ENCODE measurements around the gene TBX4.
"Not testable (repeated sequence)": the region's sequence is repeated elsewhere in the genome, so short reads cannot be mapped to it uniquely, and the experiment has no call there.

The TBX4 gene

GRCh38 chr17:61496174-61496956 is 44.1 kb downstream of the TBX4 start:
- no peak overlapping the region for H3K4me3 Mint-ChIP-seq
- ATAC-seq, result no peak

DNA sequence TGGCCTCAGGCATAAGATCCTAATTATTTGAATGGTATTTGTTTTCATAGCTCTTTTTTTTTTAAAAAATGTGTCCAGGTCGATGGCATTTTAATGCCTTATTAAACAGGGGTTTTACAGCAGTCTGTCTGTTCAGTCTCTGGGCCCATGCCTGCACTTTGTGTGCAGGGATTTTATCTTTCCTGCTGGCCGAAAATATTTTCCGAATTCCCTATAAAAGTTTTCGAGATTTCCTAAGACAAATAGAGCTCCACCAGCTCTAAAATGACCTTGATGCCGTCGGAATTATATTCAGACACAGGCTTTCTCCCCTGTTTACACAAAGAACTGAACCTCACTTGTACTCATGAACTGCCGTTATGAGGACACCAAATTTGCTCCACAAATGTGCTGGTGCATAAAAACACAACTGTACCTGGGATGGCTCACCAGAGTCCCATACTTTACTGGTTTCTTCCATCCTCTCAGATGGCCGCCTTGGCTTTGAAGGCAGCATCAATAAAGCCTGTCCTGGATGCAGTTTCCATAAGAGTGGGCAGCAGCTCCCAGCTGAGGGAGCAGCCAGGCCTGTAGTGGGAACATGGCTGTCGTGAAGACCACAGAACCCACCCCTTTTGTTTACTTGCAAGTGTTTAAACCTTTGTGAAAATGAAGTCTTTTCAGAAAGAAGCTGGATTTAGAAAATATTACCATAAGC is 44.9 kb downstream of the TBX4 start:
- peaks cover 49% of the 10 kb centered on the region for H3K27me3 Mint-ChIP-seq
- no peaks in the 10 kb centered on the region for H3K36me3 Mint-ChIP-seq

More at GRCh38 chr17:61496174-61496956, 44.1 kb downstream of the TBX4 start:
- H3K36me3 Mint-ChIP-seq, result no peaks in the 10 kb centered on the region
- no peaks in the 10 kb centered on the region for H3K9me3 Mint-ChIP-seq
- peaks cover 10% of the 10 kb centered on the region for H3K4me1 Mint-ChIP-seq
- peaks cover 42% of the 10 kb centered on the region for H3K27me3 Mint-ChIP-seq
- H3K27ac Mint-ChIP-seq, result no peak overlapping the region

DNA sequence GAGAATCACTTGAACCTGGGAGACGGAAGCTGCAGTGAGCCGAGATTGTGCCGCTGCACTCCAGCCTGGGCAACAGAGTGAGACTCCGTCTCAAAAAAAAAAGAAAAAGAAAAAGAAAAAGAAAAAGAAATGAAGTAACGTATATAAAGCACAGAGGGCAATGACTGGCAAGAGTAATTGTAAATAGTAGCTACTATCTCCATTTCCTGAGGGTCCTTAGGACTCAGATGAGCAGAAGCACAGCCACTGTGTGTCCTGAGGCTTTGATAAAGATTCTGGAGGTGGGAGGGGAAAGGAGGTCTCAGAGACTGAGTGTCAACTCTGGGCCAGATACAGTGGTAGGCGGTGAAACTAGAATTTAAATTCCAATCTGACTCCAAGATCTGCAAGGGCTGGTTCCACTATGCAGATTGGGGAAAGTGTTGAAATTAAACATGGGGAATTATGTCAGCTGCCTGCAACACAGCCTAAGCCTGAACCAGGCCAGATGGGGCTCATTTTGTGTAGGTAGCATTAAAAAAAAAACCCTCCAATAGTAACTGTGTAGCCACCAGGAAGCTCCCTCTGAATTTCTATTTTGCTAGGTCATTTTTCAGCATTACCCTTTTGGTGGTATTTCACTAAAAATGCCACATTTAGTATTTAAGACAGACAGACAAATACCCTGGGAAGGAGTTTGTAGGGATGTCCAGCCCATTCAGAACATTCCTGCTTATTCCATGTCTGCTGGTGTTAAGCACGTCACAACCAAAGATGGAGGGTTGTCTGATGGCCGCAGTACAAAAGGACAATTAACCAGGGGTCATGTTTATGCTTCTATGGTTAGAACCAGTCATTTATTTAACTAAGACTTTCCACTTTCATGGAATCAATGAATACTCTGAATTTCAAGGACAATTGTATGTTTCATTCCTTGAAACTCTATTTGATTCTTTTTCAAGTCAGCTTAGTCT is 46.1 kb downstream of the TBX4 start:
- H3K9me3 Mint-ChIP-seq, result no peaks in the 10 kb centered on the region
- H3K4me3 Mint-ChIP-seq, result no peak overlapping the region
- no peak overlapping the region for H3K27ac Mint-ChIP-seq
- peaks cover 50% of the 10 kb centered on the region for H3K27me3 Mint-ChIP-seq
- peaks cover 10% of the 10 kb centered on the region for H3K4me1 Mint-ChIP-seq
- no peak for ATAC-seq
- H3K36me3 Mint-ChIP-seq, result no peaks in the 10 kb centered on the region

More for the DNA sequence above, 44.9 kb downstream of the TBX4 start:
- Mint-ChIP-seq H3K4me3 (no peak overlapping the region), H3K4me1 (peaks cover 10% of the 10 kb centered on the region), H3K27ac (no peak overlapping the region), H3K9me3 (no peaks in the 10 kb centered on the region)
- ATAC-seq, result no peak

GRCh38 chr17:61499632-61500031 is 47.4 kb downstream of the TBX4 start:
- Mint-ChIP-seq H3K27ac (no peak overlapping the region), H3K9me3 (no peaks in the 10 kb centered on the region), H3K4me3 (no peak overlapping the region), H3K27me3 (peaks cover 45% of the 10 kb centered on the region), H3K4me1 (peaks cover 10% of the 10 kb centered on the region), H3K36me3 (no peaks in the 10 kb centered on the region)
- no peak for ATAC-seq

GRCh38 chr17:61500287-61500686 is 48.1 kb downstream of the TBX4 start:
- peaks cover 50% of the 10 kb centered on the region for H3K27me3 Mint-ChIP-seq
- ATAC-seq, result no peak
- H3K36me3 Mint-ChIP-seq, result no peaks in the 10 kb centered on the region
- no peaks in the 10 kb centered on the region for H3K9me3 Mint-ChIP-seq
- no peak overlapping the region for H3K27ac Mint-ChIP-seq
- H3K4me1 Mint-ChIP-seq, result peaks cover 9% of the 10 kb centered on the region
- H3K4me3 Mint-ChIP-seq, result no peak overlapping the region

- H3K27me3 Mint-ChIP-seq, result peaks cover 40% of the 10 kb centered on the region
- no peaks in the 10 kb centered on the region for H3K9me3 Mint-ChIP-seq
- no peaks in the 10 kb centered on the region for H3K36me3 Mint-ChIP-seq
- H3K27ac Mint-ChIP-seq, result no peak overlapping the region
- ATAC-seq, result no peak
- H3K4me3 Mint-ChIP-seq, result no peak overlapping the region
- H3K4me1 Mint-ChIP-seq, result no peaks in the 10 kb centered on the region
Measured at GRCh38 chr17:61502292-61502691, 50.1 kb downstream of the TBX4 start.

DNA sequence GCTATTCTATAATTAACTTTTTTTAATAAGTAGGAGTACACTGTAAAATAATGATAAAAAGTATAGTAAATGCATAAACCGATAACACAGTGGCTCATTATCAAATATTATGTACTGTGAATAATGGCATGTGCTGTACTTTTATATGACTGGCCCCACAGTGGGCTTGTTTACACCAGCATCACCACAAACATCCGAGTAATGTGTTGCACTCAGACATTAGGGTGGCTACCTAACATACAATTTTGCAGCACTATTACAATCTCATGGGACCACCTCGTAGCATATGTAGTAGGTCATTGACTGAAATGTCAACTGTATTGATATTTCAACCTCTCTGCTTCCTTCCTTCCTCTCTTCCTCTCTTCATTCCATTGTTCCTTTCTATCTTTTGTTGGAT is 51.7 kb downstream of the TBX4 start:
- H3K36me3 Mint-ChIP-seq, result no peaks in the 10 kb centered on the region
- H3K4me1 Mint-ChIP-seq, result no peaks in the 10 kb centered on the region
- no peak for ATAC-seq
- no peak overlapping the region for H3K27ac Mint-ChIP-seq
- H3K27me3 Mint-ChIP-seq, result peaks cover 28% of the 10 kb centered on the region
- H3K4me3 Mint-ChIP-seq, result no peak overlapping the region
- H3K9me3 Mint-ChIP-seq, result no peaks in the 10 kb centered on the region

DNA sequence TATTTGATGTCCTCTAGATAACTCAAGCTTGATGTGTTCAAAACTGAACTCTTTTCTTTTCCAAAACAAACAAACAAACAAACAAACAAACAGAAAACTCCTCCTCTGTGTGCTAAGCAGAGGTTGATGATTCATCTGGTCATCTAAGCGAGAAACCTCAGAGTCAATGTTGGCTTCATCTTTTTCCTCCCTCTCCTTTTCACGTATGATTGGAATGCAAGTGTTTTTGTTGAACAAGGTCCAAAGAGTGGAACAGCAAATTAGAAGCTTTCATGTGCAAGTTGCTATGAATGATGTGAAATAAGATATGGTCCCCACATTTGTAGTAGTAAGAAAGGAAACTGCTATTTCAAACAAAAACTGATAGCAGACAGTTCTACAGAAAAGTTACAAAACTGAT is 52.5 kb downstream of the TBX4 start:
- H3K27ac Mint-ChIP-seq, result no peak overlapping the region
- no peaks in the 10 kb centered on the region for H3K4me1 Mint-ChIP-seq
- no peak overlapping the region for H3K4me3 Mint-ChIP-seq
- no peak for ATAC-seq
- peaks cover 31% of the 10 kb centered on the region for H3K27me3 Mint-ChIP-seq
- no peaks in the 10 kb centered on the region for H3K36me3 Mint-ChIP-seq
- H3K9me3 Mint-ChIP-seq, result no peaks in the 10 kb centered on the region

DNA sequence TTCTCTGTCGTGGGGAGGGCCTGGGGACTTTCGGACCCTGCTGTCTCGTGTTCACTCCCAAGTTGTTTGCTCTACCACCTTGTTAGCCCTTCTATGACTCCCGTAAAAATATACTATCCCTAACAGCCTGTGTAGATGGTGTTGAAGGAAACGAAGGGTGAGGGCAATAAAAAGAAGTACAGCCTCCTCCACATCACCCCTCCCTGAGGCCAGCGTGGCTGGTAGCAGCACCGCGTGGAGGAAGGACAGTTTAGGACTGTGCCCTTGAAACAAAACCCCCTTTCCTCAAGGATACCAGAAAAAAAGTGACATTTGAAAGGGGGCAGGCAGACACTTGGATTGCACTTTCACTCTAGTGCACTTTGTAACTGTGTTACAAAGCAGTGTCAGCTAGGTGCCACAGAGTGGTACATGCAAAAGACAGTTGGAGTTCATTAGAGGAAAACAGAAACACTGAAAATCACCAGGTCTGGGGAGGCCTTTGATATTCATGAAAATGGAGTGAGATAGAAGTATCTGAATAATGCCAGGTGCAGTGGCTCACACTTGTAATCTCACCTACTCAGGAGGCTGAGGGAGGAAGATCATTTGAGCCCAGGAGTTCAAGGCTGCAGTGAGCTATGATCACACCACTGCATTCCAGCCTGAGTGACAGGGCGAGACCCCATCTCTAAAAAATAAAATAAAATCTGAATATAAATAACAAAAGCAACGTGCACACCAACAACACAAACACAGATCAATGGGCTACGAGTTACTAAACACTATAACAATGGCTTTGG is 53.8 kb downstream of the TBX4 start:
- ATAC-seq, result no peak
- Mint-ChIP-seq H3K27ac (no peak overlapping the region), H3K27me3 (peaks cover 40% of the 10 kb centered on the region), H3K36me3 (no peaks in the 10 kb centered on the region), H3K9me3 (no peaks in the 10 kb centered on the region), H3K4me3 (no peak overlapping the region), H3K4me1 (no peaks in the 10 kb centered on the region)

- Mint-ChIP-seq H3K27me3 (peaks cover 32% of the 10 kb centered on the region), H3K4me3 (no peak overlapping the region), H3K27ac (no peak overlapping the region), H3K4me1 (no peaks in the 10 kb centered on the region), H3K9me3 (no peaks in the 10 kb centered on the region), H3K36me3 (no peaks in the 10 kb centered on the region)
- no peak for ATAC-seq
Measured at GRCh38 chr17:61507383-61508066, 55.3 kb downstream of the TBX4 start.

DNA sequence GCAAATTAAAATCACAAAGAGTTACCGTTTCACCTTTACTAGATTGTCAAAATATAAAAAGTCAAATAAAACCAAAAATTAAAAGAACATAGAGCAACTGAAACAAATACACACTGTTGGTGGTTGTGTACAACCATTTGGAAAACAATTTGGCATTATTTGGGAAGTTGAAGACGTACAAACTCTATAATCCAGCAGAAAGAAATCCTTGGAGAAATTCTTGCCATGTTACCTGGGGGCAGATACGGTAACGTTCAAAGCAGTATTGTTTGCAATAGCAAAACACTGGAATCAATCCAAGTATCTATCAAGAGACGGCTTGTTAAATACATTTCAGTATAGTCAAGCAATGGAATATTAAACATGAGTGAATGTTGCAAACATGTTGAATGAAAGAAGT is 56.7 kb downstream of the TBX4 start:
- H3K27ac Mint-ChIP-seq, result no peak overlapping the region
- no peak overlapping the region for H3K4me3 Mint-ChIP-seq
- peaks cover 32% of the 10 kb centered on the region for H3K27me3 Mint-ChIP-seq
- no peaks in the 10 kb centered on the region for H3K9me3 Mint-ChIP-seq
- H3K4me1 Mint-ChIP-seq, result no peaks in the 10 kb centered on the region
- ATAC-seq, result no peak
- H3K36me3 Mint-ChIP-seq, result no peaks in the 10 kb centered on the region

DNA sequence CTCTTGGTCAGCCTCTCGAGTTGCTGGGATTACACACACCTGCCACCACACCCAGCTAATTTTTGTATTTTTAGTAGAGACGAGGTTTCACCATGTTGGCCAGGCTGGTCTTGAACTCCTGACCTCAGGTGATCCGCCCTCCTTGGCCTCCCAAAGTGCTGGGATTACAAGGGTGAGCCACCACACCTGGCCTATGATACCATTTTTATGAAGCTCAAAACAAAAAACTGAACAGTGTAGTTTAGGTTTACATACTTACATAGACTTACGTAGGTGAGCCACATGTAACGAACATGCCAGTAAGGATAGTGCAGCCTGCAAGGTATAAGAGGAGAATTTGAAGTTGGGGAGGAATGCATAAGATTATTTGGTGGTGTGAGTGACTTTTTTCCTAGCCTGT is 57.2 kb downstream of the TBX4 start:
- peaks cover 31% of the 10 kb centered on the region for H3K27me3 Mint-ChIP-seq
- H3K4me3 Mint-ChIP-seq, ATAC-seq, H3K9me3 Mint-ChIP-seq, H3K27ac Mint-ChIP-seq, H3K36me3 Mint-ChIP-seq, H3K4me1 Mint-ChIP-seq: not testable (repeated sequence)

- H3K9me3 Mint-ChIP-seq, result no peaks in the 10 kb centered on the region
- H3K27me3 Mint-ChIP-seq, result peaks cover 23% of the 10 kb centered on the region
- ATAC-seq, result no peak
- no peaks in the 10 kb centered on the region for H3K36me3 Mint-ChIP-seq
- no peaks in the 10 kb centered on the region for H3K4me1 Mint-ChIP-seq
- H3K4me3 Mint-ChIP-seq, result no peak overlapping the region
- no peak overlapping the region for H3K27ac Mint-ChIP-seq
Measured at GRCh38 chr17:61510237-61510636, 58.0 kb downstream of the TBX4 start.

- Mint-ChIP-seq H3K4me3 (no peak overlapping the region), H3K27ac (no peak overlapping the region), H3K27me3 (peaks cover 18% of the 10 kb centered on the region), H3K9me3 (no peaks in the 10 kb centered on the region), H3K36me3 (no peaks in the 10 kb centered on the region), H3K4me1 (no peaks in the 10 kb centered on the region)
- ATAC-seq, result no peak
Measured at GRCh38 chr17:61510991-61511390, 58.8 kb downstream of the TBX4 start.

Data from stimulated activated memory B cell treated with anti-CD40 and anti-IgM and Interleukin-4, amounts not matched to agents 10 μg/mL and 1 μg/mL and 100 μg/mL, for 72 hours (primary cell).